SU-DHL-6 (cell line): ENCODE data around the gene TMPRSS5.

Source experiments
- CTCF ChIP-seq: fragments of 200-600 bp; sonication (generic); IDR thresholded peaks from one replicate; pipeline ENCODE4 v1.5.1; 2017; ENCODE audit warnings: antibody characterized with exemption, mild to moderate bottlenecking, low read length, moderate library complexity; ENCODE audit not compliant: insufficient read depth, poor library complexity, severe bottlenecking
- EZH2phosphoT487 ChIP-seq: fragments of 200-600 bp; sonication (generic), shearing (Covaris generic); conservative IDR thresholded peaks from 2 replicates; pipeline ENCODE4 v1.6.1; 2018; ENCODE audit warnings: mild to moderate bottlenecking, antibody characterized with exemption, low read length, moderate library complexity, mixed read lengths

- TF ChIP-seq CTCF (no peak), EZH2phosphoT487 (no peak)
Observed at GRCh38 chr11:113693030-113693429, 13.1 kb downstream of the TMPRSS5 start.
